DMS 273 (cell line): Measurements from ENCODE around the gene RNU1-2.
"Not testable (repeated sequence)": the region's sequence is repeated elsewhere in the genome, so short reads cannot be mapped to it uniquely, and the experiment has no call there.

Experiments used
- DNase-seq: peaks from one replicate; lab custom pipeline; 2025; ENCODE audit not compliant: unreplicated experiment; lab: John Stamatoyannopoulos, UW

The RNU1-2 gene

DNA sequence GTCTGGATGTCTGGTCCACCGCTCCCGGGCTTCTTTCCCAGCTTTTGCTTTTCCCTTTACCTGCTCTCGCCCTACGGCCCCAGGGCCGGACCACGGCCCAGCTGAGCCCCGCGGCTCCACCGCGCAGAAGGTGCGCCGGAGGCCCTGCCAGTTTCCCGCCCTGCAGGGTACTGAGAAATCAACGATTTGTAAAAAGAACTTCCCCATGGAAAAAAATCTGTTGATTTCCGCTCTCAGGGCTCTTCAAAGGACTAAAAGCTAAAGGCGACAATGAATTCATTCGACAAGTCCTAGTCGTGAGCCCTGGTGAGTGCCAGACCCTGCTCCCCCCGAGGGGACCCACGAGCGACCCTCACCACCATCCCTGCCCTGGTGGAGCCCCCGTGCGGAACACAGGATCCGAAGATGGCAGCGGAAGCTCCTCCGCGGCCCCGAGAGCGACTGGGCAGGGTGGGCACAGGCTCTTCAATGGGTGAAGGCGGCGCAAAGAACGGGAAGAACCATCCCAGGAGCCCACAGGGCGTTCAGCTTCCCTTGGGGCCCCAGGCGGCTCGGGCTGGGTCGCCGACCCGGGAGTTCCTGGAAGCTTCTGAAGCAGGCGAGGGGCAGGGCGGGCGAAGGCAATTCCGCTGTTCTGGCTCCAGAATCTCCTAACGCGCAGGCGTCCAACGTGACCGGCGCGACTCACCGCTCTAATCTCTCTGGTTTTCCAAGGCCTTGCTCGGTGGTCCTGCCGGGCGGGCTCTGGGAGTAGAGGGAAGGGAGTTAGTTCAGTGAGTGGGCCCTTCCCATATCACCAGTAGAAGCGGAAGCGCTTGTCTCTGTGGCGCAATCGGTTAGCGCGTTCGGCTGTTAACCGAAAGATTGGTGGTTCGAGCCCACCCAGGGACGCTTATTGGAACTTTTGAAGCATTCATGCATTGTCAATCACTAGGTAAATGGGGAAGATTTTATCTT is 6.6 kb upstream of the RNU1-2 start:
- no peak for DNase-seq

DNA sequence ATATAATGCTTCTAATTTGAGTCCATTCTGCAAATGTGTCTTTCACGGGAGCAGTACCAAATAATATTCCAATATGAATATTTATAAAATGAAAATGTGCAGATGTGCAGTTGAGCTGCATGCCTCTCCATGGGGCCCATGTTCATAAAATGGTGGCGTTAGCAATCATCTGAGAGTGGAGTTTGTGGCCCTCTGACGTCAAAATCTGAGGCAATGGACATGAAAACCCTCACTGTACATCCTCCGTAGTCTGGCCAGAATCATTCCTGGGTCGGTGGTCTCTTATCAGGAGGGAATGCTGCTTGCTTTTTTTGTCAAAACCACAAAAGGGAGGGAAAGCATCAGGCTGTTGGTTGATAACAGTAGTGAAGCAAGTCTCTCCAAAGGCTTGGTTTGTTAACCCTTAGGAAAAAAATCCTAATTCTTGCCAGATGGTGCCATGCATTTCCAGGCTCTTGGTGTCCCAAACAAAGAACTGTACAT is 5.2 kb upstream of the RNU1-2 start:
- DNase-seq = peak; percentile 48

DNA sequence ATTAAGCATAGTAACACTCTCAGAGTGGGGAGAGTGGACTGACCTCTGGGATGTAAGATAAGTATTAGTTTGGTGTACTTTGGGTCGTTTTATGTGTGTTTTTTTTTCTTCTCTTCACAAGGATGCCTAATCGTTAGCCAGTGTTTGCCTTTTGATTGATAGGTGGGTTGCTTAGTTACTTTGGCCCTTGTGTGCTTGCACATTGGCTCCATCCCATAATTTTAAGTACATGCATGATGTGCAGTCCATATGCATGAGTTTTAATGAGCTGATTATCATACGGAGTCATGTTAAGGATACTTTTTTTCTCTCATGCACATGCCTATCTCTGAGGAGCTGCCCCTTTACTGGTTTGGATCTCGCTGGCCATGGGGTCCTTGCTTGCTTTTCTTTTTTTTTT is 4.7 kb upstream of the RNU1-2 start:
- DNase-seq = not testable (repeated sequence)

DNA sequence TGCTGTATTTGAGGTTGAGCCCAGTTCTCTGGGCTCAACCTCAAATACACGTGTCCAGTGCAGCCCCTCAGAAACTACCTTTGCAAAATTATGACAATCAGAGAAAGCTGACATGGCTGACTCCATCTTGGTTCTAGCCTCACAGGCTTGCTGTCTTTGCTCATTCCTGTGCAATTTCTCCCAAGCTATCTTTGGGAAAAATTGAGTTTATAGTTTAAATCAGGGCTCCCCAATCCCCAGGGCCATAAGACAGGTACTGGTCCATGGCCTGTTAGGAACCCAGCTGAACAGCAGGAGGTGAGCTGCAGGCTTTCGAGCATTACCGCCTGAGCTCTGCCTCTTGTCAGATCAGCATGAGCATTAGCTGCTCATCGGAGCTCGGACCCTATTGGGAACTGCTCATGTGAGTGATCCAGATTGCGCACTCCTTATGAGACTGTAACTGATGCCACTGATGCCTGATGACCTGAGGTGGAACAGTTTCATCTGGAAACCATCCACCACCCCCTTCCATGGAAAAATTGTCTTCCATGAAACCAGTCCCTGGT is 2.7 kb upstream of the RNU1-2 start:
- not testable (repeated sequence) for DNase-seq

DNA sequence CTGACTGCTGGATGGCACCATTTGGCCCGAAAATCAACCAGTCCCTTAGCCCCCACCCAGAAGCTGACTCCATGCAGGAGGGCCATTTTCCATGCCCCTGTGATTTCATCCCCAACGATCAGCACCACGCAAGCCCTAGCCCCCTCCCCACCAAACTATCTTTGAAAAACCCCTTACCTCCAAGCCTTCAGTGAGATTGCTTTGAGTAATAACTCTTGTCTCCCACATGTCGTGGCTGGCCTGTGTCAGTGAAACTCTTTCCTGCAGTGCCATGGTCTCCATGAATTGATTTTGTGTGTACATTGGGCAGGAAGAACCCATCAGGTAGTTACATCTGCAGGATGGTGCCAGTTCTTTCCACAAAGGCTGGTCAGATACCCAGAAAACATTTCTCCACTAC is 2.0 kb upstream of the RNU1-2 start:
- not testable (repeated sequence) for DNase-seq

DNA sequence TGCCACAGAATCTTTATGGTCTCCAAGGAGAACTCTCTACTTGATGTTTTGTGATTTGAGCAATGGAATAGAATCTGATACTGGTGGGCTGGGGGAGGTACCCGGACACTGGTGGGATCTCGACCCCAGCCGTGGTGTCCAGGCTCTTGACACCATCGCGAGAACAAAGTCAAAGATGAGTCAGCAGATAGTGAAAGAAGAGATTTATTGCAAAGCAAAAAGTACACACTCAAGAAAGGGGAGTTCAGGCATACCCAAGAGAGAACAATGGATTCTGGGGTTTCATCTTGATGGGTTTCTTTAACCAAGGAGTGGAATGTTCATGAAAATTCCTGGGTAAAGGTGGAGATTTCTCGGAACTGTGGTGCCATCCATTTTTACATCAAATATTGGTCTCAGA is 1.4 kb upstream of the RNU1-2 start:
- not testable (repeated sequence) for DNase-seq

DNA sequence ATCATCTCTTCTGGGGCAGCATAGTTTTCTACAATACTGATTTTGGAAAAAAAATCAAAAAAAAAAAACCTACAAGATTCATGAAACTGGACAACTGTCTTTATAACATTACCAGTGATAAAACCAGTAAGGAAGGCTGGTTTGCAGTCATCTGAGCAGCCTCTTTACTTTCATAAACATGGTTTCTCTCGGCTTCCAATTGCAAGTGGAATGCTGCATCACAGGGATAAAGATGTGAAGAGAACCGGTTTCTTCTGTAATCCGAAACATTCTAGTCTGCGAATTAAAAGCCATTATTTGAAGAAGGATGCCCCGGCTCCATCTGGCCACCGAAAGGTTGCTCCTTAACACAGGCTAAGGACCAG is 565 bp upstream of the RNU1-2 start:
- not testable (repeated sequence) for DNase-seq

DNA sequence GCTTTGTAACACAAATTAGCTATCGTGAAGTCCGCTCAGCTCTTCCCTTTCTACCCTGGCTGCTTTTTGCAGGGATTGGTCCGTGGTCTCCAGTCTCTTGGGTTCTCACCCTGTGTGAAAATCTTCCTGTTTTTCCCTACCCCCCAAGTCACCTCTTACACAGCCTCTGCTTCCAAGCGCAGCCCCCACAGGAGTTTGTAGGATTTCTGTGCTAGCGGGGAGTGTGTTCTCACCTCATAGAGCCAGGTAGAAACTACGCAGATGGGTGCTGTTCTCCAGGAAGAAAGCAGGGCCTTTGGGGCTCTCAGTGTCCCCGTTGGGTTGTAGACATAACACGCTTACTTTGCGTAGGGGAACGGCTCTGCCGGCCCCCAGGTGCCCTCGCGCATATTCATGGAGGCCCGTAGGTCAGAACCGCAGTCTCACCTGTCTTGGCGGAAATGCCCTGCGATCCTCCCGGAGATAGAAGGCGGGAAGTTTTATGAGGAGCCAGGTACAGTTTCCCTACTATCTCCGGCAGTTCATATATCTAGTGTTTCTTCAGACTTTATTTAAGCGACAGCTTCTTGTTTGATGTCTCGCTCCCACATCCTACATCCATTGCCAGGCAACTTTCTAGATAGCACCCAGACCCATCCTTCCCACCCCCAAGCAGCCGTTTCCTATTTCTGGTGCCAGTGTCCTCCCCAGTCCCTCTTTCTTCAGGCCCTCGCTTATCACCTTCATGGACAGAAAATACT is 706 bp downstream of the RNU1-2 start:
- peak; percentile 99 for DNase-seq

DNA sequence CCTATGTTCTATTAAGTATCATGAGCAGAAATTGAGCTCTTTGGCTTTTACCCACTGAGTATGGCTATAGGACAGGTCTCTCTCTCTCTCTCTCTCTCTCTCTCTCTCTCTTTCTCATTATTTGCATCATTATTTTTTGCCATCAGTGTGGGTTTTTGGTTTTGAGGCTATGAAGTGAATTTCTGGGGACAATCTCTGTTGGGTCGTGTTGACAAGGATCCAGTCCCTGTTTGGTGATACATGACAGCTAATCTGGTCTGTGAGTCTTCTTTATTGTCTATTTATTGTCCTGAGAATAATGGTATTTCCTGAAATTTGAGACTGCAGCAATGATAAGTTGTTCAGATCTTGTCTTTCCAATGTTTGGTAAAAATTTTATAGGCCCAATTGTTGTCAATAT is 1.9 kb downstream of the RNU1-2 start:
- DNase-seq = not testable (repeated sequence)

DNA sequence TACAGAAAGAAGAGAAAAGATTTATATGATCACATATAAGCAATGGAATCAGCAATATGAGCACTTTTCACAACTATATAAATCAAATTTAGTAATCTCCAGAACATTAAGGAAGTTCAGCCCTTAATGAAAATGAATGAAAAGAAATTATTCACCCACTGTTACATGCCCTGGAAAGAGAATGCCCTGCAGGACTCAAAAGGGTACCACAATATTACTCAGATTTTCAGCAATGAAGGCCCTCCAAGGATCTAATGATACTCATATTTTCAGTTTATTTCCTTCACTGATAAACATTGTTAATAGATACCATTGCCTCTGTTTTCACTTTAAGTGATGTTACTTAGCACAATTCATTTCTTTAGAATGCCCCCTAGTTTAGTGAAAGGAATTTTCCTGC is 2.5 kb downstream of the RNU1-2 start:
- not testable (repeated sequence) for DNase-seq

DNA sequence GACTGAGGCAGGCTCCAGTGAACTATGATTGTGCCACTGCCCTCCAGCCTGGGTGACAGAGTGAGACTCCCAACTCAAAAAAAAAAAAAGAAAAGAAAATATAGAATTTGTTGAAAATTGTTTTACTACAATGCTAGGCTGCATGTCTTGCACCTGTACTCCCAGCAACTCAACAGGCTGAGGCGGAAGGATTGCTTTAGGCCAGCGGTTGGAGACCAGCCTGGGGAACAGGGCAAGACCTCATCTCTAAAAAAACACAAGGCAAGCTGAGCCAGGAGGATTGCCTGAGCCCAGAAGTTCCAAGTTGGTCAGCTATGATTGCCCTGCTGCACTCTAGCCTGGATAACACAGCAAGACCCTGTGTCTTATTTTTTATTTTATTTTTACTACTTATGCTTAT is 3.2 kb downstream of the RNU1-2 start:
- DNase-seq = not testable (repeated sequence)

DNA sequence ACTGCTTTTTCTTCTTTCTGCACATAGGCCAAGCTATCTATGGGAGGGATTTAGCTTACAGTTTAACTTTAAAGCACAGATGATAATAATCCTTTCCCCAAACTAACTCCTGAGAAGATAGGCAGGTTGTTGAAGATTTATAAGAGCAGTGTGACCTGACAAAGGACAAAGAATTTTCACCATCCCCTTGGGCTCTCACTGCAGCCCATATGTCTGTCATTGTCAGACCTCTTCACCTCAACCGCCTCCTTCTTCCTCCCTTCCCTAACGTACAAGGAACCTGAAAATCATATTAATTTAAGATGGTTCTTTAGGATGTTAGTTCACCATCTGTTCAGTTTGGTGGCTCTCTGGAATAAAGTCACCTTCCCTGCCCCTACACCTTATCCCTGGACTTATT is 5.0 kb downstream of the RNU1-2 start:
- DNase-seq = peak; percentile 48

DNA sequence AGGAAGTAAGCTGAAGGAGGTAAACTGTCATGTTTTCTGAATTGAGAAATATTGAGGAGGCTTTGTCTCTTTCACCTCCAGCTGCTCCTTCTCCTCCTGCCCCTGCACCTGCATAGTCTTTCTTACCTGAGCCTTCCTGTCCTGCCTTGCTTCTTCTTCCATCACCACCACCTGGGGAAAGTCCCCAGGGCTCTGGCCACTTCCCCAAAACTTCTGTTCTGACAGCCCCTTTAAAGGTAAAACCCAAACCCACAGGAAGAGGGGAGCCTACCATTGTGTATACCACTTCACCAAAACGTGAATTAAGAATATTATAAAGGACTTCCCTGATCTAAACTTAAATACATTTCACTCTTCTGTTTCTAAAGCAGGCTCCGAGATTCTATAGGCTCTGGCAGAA is 5.6 kb downstream of the RNU1-2 start:
- not testable (repeated sequence) for DNase-seq

DNA sequence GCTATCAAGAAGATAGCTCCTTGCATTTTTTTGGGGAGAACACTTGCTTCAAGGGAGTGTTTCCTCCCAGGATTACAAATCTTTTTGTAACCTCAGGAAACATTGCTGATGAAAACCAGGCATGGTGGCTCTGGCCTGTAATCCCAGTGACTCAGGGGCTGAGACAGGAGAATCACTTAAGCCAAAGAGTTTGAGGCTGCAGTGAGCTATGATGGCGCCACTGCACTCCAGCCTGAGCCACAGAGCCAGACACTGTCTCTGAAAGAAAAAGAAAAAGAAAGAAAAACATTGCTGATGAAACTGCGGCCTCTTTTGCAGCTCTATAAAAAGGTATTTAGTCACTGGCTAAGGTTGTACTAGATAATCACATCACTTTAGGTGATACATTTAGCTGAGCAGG is 7.3 kb downstream of the RNU1-2 start:
- no peak for DNase-seq

DNA sequence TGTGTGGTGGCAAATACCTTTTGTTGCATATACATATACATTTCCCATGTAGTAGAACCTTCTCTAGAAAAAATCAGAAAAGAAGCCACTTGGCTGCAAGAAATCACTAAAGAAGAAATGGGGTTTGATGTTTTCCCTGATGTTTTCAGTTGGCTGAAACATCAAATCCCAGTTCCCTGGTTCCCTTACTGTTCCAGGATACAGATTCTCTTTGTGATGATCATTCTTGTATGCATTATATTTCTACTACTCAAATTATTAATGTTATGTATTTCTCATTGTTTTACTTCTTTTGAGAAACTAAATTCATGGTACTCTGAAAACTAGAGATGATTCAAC is 7.6 kb downstream of the RNU1-2 start:
- no peak for DNase-seq

DNA sequence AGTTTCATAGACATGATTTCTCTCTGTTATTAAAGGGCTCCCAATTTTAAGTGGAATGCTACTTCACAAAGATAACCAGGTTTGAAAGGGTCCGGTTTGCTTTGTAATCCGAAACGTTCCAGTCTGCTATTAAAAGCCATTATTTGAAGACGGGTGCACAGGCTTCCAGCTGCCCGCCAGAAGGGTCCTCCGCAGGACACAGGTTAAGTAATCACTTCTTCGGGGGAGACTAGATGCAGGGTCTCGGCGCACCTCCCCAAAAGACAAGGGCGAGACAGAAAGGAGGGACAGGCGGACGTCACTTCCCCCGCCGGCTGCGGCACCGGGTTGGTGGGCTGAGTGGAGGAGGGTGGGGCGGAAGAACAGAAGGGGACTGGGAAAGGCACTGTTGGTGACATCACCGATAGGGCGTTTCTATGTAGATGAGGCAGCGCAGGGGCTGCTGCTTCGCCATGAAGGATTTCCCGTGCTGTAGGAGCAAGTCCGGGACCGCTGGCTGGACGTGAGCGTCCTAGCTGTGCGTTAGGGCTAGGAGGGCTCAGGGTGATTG is 8.9 kb downstream of the RNU1-2 start:
- peak; percentile 100 for DNase-seq

DNA sequence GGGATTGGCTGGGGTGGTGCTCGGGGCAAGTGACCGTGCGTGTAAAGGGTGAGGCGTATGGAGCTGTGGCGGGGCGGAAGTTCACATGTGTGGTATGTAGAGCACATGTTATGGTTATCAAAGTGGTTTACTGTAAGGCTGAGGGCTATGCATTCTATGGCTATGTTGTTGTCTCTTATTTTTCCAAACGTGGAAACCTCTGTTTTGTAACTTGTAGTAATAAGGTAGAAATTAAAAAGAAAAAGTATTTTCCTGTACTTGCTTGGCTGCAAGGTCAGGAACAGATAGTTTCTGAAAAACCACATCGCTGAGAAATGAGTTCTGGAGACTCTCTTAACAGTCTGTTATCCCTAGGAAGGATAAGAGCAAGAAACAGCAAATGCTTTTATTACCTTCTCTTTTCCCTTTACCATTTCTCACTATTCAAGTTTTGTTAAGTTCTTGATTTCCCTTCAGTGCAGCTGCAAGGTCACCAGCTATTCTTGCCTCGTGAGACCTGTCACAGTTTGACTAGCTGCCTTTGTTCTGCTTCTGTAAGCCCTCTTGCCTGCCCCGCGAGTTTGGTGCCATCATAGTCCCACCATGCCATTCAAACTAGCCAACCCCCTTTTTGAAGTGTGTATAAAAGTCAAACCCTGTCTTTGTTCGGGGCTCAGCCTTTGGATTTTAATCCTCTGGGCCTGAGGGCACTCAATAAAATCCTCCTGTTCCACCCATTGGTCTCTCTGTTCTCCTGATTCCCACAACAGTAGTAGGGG is 9.5 kb downstream of the RNU1-2 start:
- peak; percentile 95 for DNase-seq

DNA sequence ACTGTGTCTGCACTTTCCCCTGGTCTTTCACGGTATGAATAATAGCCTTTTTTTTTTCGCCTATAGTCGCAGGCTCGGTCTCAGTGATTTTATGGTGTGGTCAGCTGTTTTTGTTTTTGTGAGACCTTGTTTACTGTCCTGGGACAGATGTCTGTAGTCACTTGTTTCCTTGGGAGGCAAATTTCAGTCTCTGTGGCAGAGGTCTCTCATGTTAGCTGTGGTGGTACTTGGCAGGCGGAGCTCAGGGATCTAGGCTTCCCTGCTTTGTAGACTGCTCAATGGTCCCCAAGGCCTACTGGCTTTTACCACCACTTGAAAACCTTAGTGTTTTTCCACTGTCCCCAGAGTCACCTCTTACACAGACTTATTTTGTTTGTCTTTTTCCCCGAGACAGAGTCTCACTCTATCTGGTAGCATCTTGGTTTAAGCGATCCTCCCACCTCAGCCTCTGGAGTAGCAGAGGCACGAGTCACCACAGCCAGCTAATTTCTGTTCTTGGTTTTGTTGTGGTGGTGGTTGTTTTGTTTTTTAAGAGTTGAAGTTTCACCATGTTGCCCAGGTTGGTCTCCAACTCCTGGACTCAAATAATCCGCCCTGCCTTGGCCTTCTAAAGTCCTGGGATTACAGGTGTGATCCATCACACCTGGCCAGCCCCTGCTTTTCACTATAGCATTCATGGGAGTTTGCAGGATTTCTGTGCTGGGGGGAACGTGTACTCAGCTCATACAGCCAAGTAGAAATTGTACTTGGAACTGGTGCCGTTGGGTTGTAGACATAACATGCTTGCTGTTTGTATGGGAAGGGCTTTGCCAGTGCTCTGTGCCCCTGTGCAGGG is 10.3 kb downstream of the RNU1-2 start:
- no peak for DNase-seq

DNA sequence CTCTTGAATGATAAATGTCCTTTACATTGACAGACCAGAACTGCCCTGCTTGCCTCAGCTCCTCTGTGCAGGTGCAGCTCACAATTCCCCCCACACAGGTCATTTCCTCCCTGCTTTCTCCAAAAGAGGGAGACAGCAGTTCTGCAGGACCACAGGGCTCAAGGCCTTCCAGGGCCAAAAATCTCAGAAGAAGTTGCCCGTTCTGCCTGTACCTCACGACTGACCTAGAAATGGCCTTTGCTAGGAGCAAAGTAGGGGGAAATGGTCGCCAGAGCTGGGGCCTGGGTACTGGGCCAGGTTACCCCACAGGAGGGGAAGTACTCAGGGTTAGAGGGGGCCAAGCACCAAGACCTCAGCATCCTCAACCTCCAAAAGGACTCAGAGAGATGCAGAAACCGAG is 11.1 kb downstream of the RNU1-2 start:
- DNase-seq = no peak
